Measurements from ENCODE around the gene WDR27. TPM values are rescaled to one million over a fixed set of nuclear protein-coding genes. Genes with fewer than 3 reads are reported as not detected.

WDR27 gene
- polyA plus RNA-seq, 10 donors = 20.0 to 58.1 (median 35.5) TPM

GRCh38 chr6:169407325-169407724, 294.5 kb downstream of the WDR27 start:
- no peak for DNase-seq

Other genes starting within 250 kb of the WDR27 start
- gene C6orf120, start 97 bp upstream of the WDR27 start, polyA plus RNA-seq (ENCODE audit: insufficient read length in 10 of 10) = 10 to 100 TPM; 31.7 to 39.8 (median 36.5) TPM
- gene PHF10, start 22.5 kb upstream of the WDR27 start, polyA plus RNA-seq (ENCODE audit: insufficient read length in 10 of 10) = 10 to 100 TPM; 62.2 to 96.2 (median 80.8) TPM
- gene DYNLT2, start 49.5 kb upstream of the WDR27 start, polyA plus RNA-seq (ENCODE audit: insufficient read length in 10 of 10) = 1 to 10 TPM; 2.0 to 5.4 (median 2.9) TPM
- 10 to 100 TPM; 14.7 to 32.8 (median 20.0) TPM for gene ERMARD, start 49.6 kb upstream of the WDR27 start, polyA plus RNA-seq (ENCODE audit: insufficient read length in 10 of 10)